Peyer's patch (tissue), 4 donors: ENCODE data around the gene PPT2.

Experiments used
- POLR2A ChIP-seq, 2 donors: fragments of 450-650 bp; IDR thresholded peaks; one replicate each; pipeline ENCODE4 v1.5.1; 2017; ENCODE audit warnings: antibody characterized with exemption in 2 of 2, mild to moderate bottlenecking in 2 of 2, moderate library complexity in 2 of 2
- TF ChIP-seq, protein P1 (sequence below), 6 experiments: fragments of 450-650 bp in 4 of 6; fragments of 200-600 bp in 2 of 6; sonication (generic) in 1 of 6; IDR thresholded peaks; one replicate each; pipeline ENCODE4 v1.5.1; 2017 to 2019; ENCODE audit warnings: antibody characterized with exemption in 6 of 6, mild to moderate bottlenecking in 3 of 6, moderate library complexity in 1 of 6

GRCh38 chr6:32152769-32153563 is 975 bp upstream of the PPT2 start:
- TF ChIP-seq, protein P1, sequence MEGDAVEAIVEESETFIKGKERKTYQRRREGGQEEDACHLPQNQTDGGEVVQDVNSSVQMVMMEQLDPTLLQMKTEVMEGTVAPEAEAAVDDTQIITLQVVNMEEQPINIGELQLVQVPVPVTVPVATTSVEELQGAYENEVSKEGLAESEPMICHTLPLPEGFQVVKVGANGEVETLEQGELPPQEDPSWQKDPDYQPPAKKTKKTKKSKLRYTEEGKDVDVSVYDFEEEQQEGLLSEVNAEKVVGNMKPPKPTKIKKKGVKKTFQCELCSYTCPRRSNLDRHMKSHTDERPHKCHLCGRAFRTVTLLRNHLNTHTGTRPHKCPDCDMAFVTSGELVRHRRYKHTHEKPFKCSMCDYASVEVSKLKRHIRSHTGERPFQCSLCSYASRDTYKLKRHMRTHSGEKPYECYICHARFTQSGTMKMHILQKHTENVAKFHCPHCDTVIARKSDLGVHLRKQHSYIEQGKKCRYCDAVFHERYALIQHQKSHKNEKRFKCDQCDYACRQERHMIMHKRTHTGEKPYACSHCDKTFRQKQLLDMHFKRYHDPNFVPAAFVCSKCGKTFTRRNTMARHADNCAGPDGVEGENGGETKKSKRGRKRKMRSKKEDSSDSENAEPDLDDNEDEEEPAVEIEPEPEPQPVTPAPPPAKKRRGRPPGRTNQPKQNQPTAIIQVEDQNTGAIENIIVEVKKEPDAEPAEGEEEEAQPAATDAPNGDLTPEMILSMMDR (IDR thresholded peaks at IDR 0.05), result no peak
- no peak for TF ChIP-seq POLR2A (IDR thresholded peaks at IDR 0.05)
